22Rv1 (cell line): ENCODE data around the gene AKIP1.

Experiments used
- H3K27ac ChIP-seq: fragments of 450-650 bp; 2 replicates; pipeline ENCODE4 v1.5.1; 2017
- ZFX ChIP-seq: fragments of 450-650 bp; IDR thresholded peaks from 2 replicates; pipeline ENCODE4 v1.6.1; 2017; ENCODE audit warnings: antibody characterized with exemption, borderline replicate concordance
- TF ChIP-seq, protein P1 (sequence below): fragments of 450-650 bp; IDR thresholded peaks from 2 replicates; pipeline ENCODE4 v1.5.1; 2017; ENCODE audit warnings: mild to moderate bottlenecking

AKIP1 gene, protein sequence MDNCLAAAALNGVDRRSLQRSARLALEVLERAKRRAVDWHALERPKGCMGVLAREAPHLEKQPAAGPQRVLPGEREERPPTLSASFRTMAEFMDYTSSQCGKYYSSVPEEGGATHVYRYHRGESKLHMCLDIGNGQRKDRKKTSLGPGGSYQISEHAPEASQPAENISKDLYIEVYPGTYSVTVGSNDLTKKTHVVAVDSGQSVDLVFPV

DNA sequence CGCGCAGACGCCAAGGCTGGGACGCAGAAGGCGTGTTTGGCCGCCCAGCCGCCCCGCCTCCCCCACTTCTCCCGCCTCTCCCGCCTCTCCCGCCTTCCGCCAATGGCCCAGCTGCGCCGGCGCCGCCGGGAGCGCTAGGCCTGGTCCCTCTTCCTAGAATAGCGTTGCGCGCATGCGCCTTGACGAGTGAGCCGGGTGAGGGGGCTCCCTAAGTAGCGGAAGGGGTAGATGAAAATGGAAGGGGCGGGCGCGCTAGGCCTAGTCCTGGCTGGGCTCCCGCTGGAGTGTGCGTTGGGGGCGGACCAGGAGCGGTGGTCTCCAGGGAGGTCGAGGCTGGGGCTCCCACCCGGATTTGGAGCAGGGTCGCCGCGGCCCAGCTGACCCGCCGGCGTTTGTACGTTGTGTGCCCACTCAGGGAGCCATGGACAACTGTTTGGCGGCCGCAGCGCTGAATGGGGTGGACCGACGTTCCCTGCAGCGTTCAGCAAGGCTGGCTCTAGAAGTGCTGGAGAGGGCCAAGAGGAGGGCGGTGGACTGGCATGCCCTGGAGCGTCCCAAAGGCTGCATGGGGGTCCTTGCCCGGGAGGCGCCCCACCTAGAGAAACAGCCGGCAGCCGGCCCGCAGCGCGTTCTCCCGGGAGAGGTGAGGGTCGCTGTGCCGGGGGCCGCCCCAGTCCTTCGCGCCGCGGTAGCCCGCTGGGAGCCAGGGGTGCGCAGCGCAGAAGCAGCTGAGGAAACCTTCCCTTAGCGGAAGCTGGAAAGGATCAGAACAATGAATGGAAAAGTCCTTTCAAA is at the start of gene AKIP1:
TSS of gene AKIP1 (plus strand) at position 161 of the 795 bp plus-strand sequence. CDS start at position 422, 261 bp downstream.
- peak within 1 kb of the TSS; percentile 70 for H3K27ac ChIP-seq
- no peak for TF ChIP-seq ZFX
- TF ChIP-seq, protein P1, sequence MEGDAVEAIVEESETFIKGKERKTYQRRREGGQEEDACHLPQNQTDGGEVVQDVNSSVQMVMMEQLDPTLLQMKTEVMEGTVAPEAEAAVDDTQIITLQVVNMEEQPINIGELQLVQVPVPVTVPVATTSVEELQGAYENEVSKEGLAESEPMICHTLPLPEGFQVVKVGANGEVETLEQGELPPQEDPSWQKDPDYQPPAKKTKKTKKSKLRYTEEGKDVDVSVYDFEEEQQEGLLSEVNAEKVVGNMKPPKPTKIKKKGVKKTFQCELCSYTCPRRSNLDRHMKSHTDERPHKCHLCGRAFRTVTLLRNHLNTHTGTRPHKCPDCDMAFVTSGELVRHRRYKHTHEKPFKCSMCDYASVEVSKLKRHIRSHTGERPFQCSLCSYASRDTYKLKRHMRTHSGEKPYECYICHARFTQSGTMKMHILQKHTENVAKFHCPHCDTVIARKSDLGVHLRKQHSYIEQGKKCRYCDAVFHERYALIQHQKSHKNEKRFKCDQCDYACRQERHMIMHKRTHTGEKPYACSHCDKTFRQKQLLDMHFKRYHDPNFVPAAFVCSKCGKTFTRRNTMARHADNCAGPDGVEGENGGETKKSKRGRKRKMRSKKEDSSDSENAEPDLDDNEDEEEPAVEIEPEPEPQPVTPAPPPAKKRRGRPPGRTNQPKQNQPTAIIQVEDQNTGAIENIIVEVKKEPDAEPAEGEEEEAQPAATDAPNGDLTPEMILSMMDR = no peak

DNA sequence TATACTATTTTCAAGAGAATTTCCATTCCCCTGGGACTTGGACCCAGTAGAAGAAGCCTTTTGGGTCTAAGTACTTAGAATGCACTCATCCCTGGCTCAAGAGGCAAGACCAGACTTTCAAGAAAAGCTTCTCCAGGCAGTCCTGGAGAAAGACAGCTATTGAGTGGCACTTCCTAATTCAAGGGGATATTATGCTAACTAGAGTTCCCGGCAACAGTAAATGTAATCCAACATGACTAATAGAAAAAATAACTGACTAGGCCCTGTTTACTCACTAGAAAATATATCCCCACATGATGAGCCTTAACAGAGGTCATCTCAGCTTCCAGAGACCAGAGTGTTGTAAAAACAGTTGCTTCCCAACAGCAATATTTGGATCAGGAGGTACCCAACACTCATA is 47.2 kb upstream of the AKIP1 start:
- H3K27ac ChIP-seq = no peak overlapping the region
- TF ChIP-seq, protein P1 = no peak
- no peak for TF ChIP-seq ZFX

DNA sequence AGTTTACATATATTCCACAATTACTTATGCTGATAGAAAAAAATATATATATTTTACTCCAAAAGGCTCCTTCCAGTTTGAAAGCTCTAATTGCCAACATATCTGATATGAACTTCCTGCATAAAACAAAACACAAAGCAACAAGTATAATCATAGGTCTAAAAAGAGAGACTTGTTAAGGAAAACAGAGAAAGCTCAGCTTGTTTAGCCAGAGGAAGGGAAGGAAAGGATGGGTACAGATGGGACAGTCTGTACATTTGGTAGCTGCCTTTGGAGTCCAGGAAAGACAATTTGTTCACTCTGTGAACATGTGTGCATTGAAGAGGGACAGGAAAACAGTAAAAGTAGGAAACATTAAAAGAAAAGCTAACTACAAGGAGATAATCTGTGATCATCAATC is 45.7 kb upstream of the AKIP1 start:
- TF ChIP-seq, protein P1 = no peak
- no peak for TF ChIP-seq ZFX
- H3K27ac ChIP-seq = no peak overlapping the region

DNA sequence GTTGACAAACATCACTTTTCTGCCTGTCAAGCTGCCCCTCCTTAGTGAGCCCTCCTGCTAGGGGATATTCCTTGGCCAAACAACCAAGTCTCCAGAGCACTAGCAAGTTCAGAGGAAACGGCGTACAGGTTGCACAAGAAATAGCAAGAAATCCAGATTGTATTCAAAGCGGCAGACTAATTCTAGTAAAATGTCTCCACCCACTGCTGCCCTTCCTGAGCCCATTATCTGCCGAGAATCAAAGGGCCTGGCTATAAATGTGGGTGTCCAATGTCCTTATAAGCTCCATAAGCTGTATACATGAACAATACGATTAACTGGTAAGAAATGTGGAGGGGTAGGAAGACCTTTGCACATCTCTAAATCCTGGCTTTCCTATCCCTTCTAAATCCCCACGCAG is 44.0 kb upstream of the AKIP1 start:
- no peak for TF ChIP-seq ZFX
- TF ChIP-seq, protein P1 = no peak
- no peak overlapping the region for H3K27ac ChIP-seq

DNA sequence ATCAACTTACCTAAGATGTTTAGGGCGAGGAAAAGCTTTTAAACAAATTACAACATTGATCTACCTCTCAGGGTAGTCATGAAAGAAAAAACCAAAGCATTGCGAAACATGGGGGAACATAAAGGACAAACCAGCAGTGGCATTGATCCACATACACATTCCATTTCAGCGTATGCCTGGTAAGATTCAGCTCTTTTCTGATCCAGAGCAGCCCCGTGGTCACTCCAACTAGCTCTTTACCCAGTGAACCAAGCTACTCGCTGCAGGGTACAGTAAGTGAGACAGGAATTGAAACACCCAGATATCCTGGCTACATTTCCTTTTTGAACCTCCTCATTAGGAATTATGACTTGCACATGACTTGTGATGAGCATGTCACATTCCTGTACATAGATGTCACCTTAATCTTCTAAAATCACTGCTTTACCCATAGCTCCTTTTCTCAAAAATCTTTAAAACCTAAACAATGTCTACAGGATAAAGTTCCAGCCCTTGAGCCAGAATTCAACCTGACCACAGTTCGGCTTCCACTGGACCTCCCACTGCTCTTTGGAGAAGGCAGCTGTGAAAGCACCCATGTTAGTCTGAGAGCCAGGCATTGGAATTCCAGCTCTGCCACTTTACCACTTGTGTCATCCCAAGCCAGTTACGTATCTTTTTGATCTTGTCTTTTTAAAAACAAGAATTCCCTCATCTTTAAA is 42.9 kb upstream of the AKIP1 start:
- TF ChIP-seq ZFX = no peak
- TF ChIP-seq, protein P1 = no peak
- H3K27ac ChIP-seq = no peak overlapping the region

DNA sequence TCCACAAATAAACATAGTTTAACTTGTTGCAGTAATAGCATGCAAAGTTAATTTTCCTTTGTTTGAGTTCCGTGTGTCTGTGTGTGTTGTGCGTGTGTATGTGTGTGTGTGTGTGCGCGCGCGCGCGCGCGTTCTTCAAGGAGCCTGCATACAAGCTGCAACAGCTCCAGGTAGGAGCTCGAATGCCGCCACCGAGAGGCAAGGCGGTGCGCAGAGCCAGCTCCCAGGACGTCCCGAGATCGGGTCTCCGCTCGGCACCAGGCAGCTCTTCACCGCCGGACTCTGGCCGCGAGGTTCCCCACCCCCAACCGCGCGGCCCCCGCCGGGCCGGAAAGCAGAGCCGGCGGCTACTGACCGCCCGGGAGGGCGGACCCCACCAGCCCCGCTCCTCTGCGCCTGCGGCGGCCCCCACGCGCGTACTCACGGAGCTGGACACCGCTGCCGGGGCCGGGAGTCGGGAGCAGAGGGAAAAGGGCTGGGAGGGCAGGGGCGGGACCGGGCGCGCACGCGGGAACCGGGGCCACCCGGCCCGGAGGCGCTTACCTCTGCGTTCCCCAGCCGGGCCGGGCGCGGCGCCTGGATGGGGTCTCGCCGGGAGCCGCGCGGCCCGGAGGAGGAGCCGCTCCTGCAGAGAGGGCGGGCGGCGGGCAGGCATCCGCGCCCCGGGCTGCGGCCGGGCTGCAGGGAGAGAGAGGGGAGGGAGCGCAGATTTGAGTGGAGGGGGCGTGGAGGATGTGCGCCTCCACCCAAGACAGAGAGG is 40.4 kb upstream of the AKIP1 start:
- H3K27ac ChIP-seq = peak overlapping the region; percentile 64
- TF ChIP-seq ZFX = no peak
- TF ChIP-seq, protein P1 = peak; percentile 21
